ENCODE results near the gene CCNB3.

CCNB3 gene

GRCh38 chrX:50372966-50373365, 168.4 kb downstream of the CCNB3 start:
- no peak for DNase-seq

GRCh38 chrX:50375481-50376267, 171.1 kb downstream of the CCNB3 start:
- no peak for DNase-seq

- no peak for DNase-seq
Measured at GRCh38 chrX:50381729-50382415, 177.3 kb downstream of the CCNB3 start.

- no peak for DNase-seq
Measured at GRCh38 chrX:50386520-50386919, 182.0 kb downstream of the CCNB3 start.

GRCh38 chrX:50393902-50394301, 189.3 kb downstream of the CCNB3 start:
- DNase-seq = no peak

Measured in stimulated activated CD4-positive, alpha-beta T cell treated with anti-CD3 and anti-CD28 coated beads, Interleukin-4, amount 100 ng/mL, for 1 hour (primary cell).